Mucosa of stomach (tissue), 1 donor: ENCODE data around the gene NPC1L1.
"Not testable (repeated sequence)": the region's sequence is repeated elsewhere in the genome, so short reads cannot be mapped to it uniquely, and the experiment has no call there.

Source experiments
- H3K27me3 ChIP-seq: one replicate; pipeline ENCODE4 v1.7.0; 2013; ENCODE audit warnings: mild to moderate bottlenecking, low read length; ENCODE audit not compliant: control insufficient read depth, insufficient read depth
- H3K36me3 ChIP-seq: one replicate; pipeline ENCODE4 v1.7.0; 2013; ENCODE audit warnings: low read length; ENCODE audit not compliant: control insufficient read depth, insufficient read depth
- H3K4me1 ChIP-seq: one replicate; pipeline ENCODE4 v1.7.0; 2013; ENCODE audit warnings: mild to moderate bottlenecking, low read length; ENCODE audit not compliant: control insufficient read depth, insufficient read depth
- H3K4me3 ChIP-seq: one replicate; pipeline ENCODE4 v1.7.0; 2013; ENCODE audit warnings: low read length
- H3K9ac ChIP-seq: one replicate; pipeline ENCODE4 v1.7.0; 2013; ENCODE audit warnings: mild to moderate bottlenecking, low read length, moderate library complexity
- H3K9me3 ChIP-seq: one replicate; pipeline ENCODE4 v1.7.0; 2013; ENCODE audit warnings: mild to moderate bottlenecking, low read length, moderate library complexity; ENCODE audit not compliant: control insufficient read depth
- donor health status: Pancreatic carcinoma.

The NPC1L1 gene

DNA sequence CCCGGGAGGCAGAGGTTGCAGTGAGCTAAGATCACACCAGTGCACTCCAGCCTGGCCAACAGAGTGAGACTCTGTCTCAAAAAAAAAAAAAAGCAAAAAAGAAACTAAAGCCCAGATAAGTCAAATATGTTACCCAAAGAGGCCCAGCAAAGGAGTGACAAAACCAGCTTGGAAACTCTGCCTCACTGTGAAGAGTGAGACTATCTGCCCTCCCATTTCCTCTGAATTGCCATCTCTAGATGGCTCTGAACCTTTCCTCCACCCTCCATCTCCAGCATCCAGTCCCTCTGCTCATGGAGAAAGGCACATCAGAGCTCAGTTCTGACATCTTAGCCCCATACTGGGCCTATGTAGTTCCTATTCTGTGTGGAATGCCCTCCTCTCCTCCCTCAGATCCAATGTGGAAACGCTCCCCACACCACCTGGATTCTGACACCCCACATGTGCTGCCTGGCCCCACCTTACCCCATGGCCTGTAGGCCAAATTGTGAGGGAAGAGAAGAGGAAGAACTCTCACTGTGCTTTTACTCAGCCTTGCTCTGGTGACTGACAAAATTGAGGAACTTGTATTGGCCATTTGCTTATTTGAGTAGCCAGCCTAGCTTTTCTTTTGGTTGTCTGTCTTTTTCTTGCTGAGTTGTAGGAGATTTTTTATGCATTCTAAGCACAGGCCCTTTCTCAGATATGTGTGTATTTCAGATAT lies 32.7 kb downstream of the NPC1L1 start:
- H3K9ac ChIP-seq = no peak overlapping the region
- no peak overlapping the region for H3K4me3 ChIP-seq
- no peaks in the 10 kb centered on the region for H3K27me3 ChIP-seq
- no peaks in the 10 kb centered on the region for H3K4me1 ChIP-seq
- no peaks in the 10 kb centered on the region for H3K36me3 ChIP-seq
- H3K9me3 ChIP-seq = no peaks in the 10 kb centered on the region

DNA sequence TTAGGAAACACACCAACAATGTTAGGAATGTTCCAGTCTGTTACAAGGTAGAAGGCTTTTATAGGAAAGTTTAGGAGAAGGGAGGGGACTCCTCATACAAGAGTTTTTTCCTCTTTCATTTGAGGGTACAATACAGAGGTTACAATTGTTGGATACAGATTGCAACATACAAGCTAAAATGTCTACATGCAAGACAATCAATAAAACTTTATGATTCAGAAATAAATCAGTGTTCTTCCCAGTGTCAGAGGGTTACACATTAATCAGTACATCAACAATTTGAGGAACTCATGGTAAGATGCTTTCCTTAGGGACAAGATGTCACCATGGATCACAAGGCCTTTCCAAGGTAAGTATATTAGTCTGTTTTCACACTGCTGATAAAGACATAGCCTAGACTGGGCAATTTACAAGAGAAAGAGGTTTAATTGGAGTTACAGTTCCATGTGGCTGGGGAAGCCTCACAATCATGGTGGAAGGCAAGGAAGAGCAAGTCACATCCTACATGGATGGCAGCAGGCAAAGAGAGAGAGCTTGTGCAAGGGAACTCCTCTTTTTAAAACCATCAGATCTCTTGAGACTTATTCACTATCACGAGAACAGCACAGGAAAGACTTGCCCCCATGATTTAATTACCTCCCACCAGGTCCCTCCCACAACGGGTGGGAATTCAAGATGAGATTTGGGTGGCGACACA lies 34.4 kb downstream of the NPC1L1 start:
- H3K27me3 ChIP-seq, H3K4me3 ChIP-seq, H3K9me3 ChIP-seq, H3K9ac ChIP-seq, H3K36me3 ChIP-seq, H3K4me1 ChIP-seq: not testable (repeated sequence)

DNA sequence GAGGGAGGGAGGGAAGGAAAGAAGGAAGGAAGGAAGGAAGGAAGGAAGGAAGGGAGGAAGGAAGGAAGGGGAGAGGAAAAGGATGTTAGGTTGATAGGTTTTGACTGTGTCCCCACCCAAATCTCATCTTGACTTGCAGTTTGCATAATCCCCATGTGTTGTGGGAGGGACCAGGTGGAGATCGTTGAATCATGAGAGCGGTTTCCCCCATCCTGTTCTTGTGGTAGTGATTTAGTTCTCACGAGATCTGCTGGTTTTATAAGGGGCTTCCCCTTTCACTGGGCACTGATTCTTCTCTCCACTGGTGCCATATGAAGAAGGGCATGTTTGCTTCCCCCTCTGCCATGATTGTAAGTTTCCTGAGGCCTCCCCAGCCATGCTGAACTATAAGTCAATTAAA lies 35.5 kb downstream of the NPC1L1 start:
- no peaks in the 10 kb centered on the region for H3K27me3 ChIP-seq

DNA sequence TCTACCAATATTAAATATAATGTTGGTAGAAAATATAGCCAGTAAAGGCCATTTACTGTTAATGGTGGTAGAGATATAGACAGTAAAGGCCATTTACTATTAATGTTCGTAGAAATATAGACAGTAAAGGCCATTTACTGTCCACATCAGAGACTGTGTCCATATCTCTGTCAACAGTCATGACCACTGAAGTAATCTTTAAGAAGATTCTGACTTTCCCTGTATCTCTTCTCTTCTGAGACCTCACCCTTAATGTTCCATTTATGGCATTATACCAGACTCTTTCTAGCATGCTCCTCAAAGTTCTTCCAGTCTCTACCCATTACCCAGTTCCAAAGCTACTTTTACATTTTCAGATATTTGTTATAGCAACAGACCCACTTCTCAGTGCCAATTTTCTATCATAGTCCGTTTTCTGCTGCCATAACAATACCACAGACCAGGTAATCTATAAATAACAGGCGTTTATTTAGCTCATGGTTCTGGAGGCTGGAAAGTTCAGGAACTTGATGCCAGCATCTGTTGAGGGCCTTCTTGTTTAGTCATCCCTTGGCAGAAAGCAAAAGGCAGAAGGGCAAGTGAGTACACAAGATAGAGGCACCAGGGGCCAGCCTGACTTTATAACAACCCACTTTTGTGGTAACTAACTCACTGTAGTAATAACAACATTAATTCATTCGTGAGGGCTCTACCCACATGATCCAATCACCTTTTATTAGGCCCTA lies 42.7 kb downstream of the NPC1L1 start:
- Histone ChIP-seq H3K4me1 (no peaks in the 10 kb centered on the region), H3K4me3 (no peak overlapping the region), H3K9ac (no peak overlapping the region), H3K9me3 (no peaks in the 10 kb centered on the region), H3K27me3 (no peaks in the 10 kb centered on the region), H3K36me3 (no peaks in the 10 kb centered on the region)

More for the DNA sequence above, 35.5 kb downstream of the NPC1L1 start:
- Histone ChIP-seq H3K36me3 (no peaks in the 10 kb centered on the region), H3K4me1 (no peaks in the 10 kb centered on the region), H3K4me3 (no peak overlapping the region), H3K9me3 (no peaks in the 10 kb centered on the region), H3K9ac (no peak overlapping the region)

DNA sequence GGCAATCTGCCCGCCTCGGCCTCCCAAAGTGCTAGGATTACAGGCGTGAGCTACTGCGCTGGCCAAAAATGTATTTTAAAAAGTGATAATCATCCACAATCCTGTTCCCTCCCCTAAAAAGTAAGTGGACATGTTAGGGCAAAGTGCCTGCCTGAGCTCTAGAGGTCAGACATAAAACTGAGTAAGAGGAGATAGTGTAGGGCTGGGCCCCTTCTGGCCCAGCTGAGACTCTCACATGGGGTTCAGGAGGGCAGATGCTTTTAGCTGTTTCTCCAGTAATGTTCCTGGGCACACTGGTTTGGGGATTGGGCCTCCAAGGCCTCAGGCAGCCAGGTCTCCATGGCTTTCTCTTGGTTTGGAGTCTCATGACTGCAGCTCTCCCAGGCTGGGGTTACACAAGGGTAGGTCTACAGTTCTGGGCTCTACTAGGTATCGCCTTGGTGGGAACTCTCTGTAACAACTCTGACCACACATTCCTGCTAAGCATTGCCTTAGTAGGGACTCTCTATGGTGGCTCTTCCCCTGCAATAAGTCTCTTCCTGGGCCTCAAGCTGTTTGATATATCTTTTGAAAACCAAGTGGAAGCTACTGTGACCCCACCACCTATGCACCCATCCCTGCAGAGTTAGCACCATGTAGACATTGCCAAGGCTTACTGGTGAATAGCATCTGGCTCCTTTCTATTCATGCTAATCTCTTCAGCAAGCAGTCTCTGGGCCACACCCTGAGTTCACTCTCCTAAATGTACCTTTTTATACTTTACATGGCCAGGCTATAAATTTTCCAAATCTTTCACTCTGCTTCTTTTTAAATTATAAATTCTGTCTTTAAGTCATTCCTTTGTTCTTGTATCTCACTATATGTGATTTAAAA lies 43.7 kb downstream of the NPC1L1 start:
- Histone ChIP-seq H3K4me3 (no peak overlapping the region), H3K36me3 (no peaks in the 10 kb centered on the region), H3K27me3 (no peaks in the 10 kb centered on the region), H3K9ac (no peak overlapping the region), H3K4me1 (no peaks in the 10 kb centered on the region), H3K9me3 (no peaks in the 10 kb centered on the region)

DNA sequence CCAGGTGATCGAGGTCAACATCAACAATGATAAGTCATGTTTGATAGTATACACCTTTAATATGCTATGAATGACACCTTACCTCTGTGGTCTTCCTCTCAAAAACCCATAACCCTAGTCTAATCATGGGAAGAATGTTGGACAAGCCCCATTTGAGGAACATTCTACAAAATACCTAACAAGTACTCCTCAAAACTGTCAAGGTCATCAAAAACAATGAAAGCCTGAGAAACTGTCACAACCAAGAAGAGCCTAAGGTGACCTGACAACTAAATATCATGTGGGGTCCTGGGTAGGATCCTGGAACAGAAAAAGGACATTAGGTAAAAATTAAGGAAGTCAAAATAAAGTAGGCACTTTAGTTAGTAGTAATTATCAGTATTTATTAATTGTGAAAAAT lies 44.7 kb downstream of the NPC1L1 start:
- no peak overlapping the region for H3K9ac ChIP-seq
- H3K9me3 ChIP-seq = no peaks in the 10 kb centered on the region
- H3K36me3 ChIP-seq = no peaks in the 10 kb centered on the region
- no peak overlapping the region for H3K4me3 ChIP-seq
- no peaks in the 10 kb centered on the region for H3K27me3 ChIP-seq
- no peaks in the 10 kb centered on the region for H3K4me1 ChIP-seq

DNA sequence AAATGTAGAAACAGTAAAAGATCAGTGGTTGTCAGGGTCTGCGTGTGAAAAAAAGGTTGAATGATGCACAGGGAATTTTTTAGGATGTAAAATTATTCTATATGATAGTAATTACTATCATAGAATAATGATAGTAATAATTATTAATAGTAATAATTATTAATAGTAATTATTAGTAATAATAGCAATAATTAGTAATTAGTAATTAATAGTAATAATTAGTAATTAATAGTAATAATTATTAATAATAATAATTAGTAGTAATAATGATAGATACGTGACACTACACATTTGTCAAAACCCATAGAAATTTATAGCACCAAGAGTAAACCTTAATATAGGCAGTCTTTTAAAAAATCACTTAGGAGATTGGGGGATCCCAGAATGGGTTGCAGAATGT lies 46.2 kb downstream of the NPC1L1 start:
- H3K9ac ChIP-seq = no peak overlapping the region
- no peaks in the 10 kb centered on the region for H3K9me3 ChIP-seq
- no peak overlapping the region for H3K4me3 ChIP-seq
- no peaks in the 10 kb centered on the region for H3K27me3 ChIP-seq
- no peaks in the 10 kb centered on the region for H3K4me1 ChIP-seq
- no peaks in the 10 kb centered on the region for H3K36me3 ChIP-seq

DNA sequence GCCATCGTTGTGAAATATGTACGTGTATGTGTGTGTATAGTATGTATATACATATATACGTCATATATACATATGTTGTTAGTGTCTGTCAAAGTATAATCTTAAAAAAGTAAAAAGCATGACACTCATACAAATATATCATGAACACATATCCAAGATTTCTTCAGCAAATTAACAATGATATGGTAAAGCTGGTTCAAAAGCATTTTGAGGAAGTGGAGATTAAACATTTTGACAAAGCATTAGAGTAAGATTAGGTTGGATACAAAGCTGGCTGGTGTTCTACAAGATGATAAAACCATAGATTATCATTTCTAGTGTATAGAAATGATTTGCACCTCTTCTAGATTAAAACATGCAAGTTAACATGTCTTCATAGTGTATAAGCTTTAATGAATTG lies 49.9 kb downstream of the NPC1L1 start:
- H3K27me3 ChIP-seq = no peaks in the 10 kb centered on the region
- no peaks in the 10 kb centered on the region for H3K9me3 ChIP-seq
- peak overlapping the region; percentile 94 for H3K4me3 ChIP-seq
- H3K9ac ChIP-seq = peak overlapping the region; percentile 93
- H3K4me1 ChIP-seq = peaks cover 29% of the 10 kb centered on the region
- no peaks in the 10 kb centered on the region for H3K36me3 ChIP-seq

DNA sequence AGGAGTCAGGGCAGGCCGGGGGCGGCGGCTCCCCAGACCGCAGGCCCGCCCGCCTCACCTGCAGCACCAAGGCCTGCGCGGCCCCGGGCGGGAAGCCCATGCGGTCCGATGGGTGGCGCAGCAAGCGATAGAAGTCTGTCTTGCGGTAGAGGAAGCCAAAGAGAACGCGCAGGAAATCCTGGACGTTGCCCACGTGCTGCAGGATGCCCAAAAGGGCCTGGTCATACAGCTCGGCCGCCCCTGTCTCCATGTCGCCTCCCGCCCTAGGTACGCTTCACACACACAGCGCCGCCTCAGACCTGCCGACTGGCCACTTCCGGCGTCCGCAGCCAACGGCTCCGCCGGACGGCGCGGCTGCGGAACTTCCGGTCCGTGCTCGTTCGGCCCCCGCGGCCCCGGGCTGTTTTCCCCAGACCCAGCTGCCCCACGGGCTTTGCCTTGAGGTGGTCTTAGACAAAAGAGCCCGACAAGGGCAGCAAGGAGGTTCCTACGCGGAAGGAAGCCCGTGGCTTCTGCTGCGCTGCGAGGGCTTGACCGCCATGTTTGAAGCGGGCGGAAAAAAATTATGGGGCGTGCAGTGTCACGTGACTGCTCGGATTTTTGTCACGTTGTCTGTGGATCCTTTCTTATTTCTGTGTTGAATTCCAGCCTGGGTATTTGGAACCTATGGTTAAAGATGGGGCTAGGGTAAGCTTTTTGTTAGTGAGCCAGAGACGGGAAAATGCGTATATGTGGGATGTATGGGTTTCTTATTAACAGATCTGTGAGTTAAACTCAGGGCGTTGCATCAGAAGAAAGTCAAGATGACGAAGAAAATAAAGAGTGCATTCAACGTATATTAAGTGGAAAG lies 50.6 kb downstream of the NPC1L1 start, which contains the start of gene NUDCD3:
NUDCD3 (minus strand) TSS at position 308 of the 850 bp plus-strand sequence; CDS start at position 250, 58 bp downstream.
- H3K4me3 ChIP-seq = peak within 1 kb of the TSS; percentile 94
- H3K27me3 ChIP-seq = no peaks in the 10 kb centered on the region
- H3K36me3 ChIP-seq = no peaks in the 10 kb centered on the region
- no peaks in the 10 kb centered on the region for H3K9me3 ChIP-seq
- peak within 1 kb of the TSS; percentile 93 for H3K9ac ChIP-seq
- peaks cover 30% of the 10 kb centered on the region for H3K4me1 ChIP-seq

DNA sequence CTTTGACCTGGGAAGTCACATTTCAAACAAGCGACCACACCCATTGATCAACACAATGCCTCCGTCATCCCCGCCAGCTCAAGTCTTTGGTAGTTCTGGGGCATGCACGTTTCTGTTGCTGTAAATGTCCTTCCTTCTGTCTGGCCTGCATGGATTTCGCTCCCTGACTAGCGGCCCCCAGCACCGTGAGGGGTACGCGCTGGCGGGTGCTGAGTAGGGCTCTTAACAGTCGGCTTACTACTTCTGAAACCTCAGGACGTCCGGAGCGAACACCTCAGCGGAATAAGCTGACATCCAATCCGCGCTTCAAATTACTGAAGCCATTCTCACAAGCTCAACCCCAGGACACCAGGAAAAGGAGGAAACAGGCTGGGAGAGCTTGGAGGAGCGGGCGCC lies 51.2 kb downstream of the NPC1L1 start:
- H3K9me3 ChIP-seq = no peaks in the 10 kb centered on the region
- peak overlapping the region; percentile 93 for H3K9ac ChIP-seq
- no peaks in the 10 kb centered on the region for H3K27me3 ChIP-seq
- peak overlapping the region; percentile 94 for H3K4me3 ChIP-seq
- H3K36me3 ChIP-seq = no peaks in the 10 kb centered on the region
- H3K4me1 ChIP-seq = peaks cover 30% of the 10 kb centered on the region

DNA sequence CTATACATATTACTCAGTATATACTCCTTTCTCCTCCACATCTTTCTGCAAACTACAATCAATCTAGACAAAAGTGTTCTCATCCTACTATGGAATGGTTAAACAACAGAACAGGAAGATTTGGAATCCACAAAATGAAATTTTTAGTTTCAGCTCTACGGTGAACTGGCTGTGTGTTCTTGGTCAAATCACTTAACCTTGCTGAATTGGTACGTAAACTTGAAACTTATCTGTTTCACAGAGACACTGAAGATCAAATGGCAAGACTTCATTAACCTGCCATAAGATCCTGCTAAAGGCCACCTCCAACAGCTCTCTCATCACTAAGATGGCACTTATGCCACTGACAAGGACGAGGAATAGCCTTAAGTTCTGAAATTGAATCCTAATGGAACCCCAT lies 52.2 kb downstream of the NPC1L1 start:
- Histone ChIP-seq H3K27me3 (no peaks in the 10 kb centered on the region), H3K4me3 (peak overlapping the region; percentile 94), H3K9ac (no peak overlapping the region), H3K36me3 (peaks cover 8% of the 10 kb centered on the region), H3K9me3 (no peaks in the 10 kb centered on the region), H3K4me1 (peaks cover 30% of the 10 kb centered on the region)
